HuH-7.5 (cell line): ENCODE results near the gene FCN2.

Experiments
- DNase-seq: peaks from one replicate; pipeline ENCODE4 v3.0.0; 2011; ENCODE audit warnings: low spot score

The FCN2 gene

DNA sequence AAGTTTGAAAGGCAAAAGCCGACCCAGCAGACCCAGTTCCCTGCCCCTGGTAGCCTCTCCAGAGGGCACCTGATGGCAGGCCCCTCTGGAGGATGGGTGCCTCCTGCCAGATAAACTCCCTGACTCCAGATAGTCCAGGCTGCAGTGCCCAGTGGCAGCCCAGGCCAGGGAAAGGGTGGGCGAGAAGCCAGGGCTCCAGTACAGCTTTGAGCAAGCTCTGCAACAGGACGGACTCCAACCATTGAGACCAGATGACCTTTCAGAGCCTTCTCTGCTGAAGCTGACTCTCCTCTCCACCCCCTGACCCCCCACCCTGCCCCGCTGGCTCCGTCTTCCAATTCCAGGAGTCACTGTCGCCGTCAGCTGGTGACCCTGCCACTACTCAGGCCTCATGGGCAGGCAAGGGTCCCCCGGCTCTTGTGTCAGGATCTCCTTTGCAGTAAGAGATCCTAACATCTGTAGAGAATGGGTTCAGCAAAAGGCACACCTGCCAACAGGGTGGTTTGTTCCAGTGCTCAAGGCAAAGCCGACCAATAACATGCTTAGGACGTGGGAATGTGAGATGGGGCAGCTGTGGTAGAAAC lies 52.6 kb downstream of the FCN2 start:
- DNase-seq, result no peak

DNA sequence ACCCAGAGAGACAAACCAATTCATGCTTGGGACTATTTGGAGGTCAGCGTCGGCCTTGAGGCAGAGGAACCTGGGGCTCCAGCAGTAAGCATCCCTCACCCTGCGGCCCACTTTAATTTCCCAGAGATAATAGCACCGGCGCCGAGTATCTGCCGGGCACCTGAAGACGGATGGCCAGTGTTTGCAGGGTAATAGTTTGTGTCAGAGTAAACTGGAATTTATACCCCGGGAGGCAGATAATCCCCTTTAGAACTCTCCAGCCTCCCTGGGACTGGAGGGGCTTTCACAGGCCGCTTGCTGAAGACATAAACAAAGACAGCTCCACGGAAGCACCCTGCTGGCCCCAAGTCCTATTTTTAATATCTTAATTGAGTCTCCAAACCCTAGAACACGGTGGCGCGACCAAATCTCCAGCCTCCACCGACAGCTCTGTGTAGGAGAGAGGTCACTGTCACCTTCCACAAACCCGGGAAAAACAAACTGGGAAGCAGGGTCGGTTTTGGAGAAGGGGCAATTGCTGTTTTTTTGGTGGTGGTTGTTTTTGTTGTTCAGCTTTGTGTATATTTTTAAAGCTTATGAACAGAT lies 54.5 kb downstream of the FCN2 start:
- DNase-seq, result no peak

DNA sequence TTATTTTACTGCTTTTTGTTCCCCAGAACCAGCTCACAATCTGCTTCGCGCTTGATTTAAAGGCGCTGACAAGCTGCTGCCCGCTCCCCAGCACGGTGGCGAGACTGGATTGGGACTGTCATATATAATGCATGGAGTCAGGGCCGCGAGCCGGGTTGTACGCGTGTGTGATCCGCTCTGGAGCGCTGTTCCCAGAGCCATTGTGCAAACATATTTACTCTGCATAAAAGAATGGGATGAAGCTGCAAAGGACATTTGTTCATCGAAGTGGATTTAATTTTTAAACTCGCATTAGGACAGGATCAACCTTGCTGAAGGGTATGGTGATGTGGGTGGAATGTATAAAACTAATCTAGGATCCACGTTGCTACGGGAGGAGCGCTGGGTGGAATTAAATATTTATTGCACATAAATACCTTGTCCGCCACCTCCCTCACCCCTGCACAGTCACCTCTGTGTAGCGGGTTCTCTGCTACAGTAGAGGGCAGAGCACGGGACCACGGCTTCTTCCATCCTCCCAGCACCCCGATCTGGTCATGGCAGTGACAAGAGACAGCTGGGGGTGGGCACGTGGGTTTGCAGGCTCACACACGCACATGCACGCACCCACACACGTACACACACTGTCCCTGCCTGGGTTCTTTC lies 55.2 kb downstream of the FCN2 start:
- no peak for DNase-seq

GRCh38 chr9:134936346-134937163 lies 55.9 kb downstream of the FCN2 start:
- DNase-seq, result no peak
